Left renal cortex interstitium (tissue), 4 donors: ENCODE results near the gene MEF2D. TPM values are rescaled to one million over a fixed set of nuclear protein-coding genes. Genes with fewer than 3 reads are reported as not detected.

Source experiments
- DNase-seq, 4 donors: peaks; one replicate each; pipeline ENCODE4 v3.0.0-alpha.2; 2013; ENCODE audit warnings: low read depth in 4 of 4, low spot score in 2 of 4, missing footprints in 1 of 4
- polyA plus RNA-seq, 4 donors: library from polyadenylated mRNA; unstranded; fragments of 120-200 nt; gene quantifications; one replicate each; pipeline ENCODE4 v1.2.1, GENCODE V29; 2013; ENCODE audit not compliant: insufficient read length in 4 of 4

MEF2D gene
- polyA plus RNA-seq, 4 donors: 20.8 to 32.8 (median 24.3) TPM

DNA sequence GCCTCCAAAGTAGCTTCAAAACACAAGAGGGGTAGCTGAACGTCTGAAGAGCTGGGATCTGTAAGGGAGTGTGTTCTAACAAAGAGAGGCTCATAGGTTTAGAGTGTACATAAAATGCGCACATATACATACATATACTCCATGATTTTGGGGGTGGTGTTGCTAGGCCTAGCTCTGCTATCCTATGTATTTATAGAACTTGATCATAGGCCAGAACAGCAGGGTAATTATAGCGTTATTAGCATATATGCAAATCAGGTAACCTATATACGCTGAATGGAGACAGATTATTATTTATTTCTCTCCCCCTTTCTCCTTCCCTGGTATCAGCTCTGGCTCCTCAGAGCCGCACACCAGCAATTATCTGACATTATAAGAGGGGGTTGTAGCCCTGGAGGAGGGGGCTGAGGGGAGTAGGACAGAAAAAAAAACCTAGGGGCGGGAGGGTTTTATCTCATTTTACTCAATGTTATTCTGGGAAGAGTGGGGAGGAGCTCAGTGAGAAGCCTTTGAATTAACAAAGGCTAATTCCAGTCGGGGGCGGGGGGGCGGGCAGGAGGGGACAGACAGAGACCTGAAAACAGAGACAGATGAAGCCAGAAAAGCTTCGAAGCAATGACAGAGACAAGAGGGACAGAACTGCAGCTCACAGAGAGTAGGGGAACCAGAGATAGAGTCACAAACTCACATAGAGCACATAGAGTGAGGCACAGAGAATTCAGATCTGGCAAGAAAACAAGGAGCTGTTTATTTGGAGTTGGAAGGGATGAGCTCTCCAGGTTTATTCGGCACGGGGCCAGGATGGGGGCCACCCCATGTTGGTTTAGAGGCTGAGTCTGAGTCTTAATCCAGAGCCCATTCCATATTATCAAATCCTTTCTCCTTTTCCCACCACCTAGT lies 68.6 kb downstream of the MEF2D start:
- no peak for DNase-seq

DNA sequence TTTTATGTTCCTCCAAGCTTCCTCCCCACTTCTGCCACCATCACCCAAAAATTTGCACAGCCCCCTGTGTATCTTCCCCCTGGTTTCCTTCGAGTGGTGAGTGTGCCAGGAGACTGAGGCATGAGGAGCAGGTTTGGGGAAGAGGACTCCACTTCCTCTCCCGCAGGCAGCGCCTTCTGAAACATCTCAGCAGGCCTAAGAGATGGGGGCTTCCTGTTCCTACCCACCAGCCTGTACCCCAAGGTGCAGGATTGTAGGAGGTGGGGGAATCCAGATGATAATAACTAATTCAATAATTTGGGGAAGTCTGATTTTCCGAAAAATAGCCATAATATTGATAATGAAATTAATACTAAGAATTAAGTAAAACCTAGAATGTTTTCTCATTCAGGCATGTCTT lies 69.2 kb downstream of the MEF2D start:
- no peak for DNase-seq

DNA sequence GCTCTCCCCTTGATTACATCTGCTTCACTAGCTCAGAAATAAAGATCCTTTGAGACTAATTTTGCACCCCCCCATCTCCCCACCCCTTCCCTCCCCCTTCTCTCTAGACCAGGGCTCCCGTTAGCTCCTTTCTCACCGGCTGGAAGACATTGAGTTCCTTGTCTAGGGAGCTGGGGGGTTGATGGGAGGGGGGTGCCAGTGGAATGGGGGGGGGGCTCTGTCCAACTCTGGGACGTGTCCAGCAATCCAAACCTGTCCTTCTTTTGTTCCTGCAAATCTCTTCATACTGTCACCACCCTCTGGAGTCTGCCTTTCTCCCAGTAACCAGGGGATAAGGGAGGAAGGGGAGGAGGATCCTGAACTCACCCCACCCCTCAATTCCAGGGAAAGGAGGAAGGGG lies 69.7 kb downstream of the MEF2D start:
- DNase-seq: no peak

DNA sequence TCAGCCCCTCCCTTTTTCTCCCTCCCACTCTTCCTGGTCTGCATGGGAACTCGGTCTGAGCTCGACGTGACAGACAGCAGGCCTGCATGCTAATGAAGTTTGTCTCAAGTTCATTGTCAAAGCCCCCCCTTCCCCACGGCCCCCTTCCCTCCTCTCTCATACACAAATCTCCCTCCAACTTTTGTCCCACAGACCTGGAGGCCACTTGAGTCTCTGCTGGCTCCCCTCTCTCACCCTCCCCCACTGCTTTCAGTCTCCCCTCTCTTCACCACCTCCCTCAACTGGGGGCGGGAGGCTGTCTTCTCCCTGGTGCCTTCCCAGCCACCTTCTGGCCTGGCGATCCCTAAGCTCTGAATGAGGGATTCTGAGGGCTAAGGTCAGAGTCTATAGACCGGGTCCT lies 70.3 kb downstream of the MEF2D start:
- no peak for DNase-seq

DNA sequence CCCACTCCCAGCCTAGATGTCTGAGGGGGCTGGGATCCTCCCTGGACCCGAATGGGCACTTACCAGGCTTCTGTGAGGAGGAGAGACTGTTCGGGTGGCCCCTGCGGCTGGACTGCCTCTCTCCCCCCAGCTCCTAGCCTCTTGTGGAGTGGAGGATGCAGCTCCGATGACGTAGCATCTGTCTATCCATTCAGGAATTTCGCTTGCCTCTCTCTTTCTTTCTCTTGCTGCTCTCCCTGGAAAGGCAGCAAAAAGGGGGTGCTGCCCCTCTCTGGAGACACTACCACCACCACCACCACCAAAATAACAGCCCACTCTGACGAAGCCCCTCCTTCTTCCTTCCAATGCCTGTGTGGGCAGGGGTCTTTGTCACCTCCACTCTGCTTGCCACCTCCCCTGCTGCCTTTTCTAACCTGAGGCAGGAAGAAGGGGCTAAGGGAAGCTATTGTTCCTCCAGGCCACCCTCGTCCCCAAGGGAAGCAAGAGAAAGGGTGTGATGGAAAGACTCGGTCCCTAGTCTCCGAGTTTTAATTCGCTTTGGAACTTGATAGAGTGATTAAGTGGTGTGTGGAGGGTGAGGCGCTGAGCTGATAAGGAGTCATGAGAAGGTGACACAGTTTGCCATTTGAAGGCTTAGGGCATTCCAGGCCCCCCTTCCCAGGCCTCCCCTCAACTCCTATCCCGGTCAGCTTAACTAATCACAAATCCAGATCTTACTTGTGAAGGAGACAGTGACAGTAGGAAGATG lies 71.1 kb downstream of the MEF2D start:
- DNase-seq: no peak

DNA sequence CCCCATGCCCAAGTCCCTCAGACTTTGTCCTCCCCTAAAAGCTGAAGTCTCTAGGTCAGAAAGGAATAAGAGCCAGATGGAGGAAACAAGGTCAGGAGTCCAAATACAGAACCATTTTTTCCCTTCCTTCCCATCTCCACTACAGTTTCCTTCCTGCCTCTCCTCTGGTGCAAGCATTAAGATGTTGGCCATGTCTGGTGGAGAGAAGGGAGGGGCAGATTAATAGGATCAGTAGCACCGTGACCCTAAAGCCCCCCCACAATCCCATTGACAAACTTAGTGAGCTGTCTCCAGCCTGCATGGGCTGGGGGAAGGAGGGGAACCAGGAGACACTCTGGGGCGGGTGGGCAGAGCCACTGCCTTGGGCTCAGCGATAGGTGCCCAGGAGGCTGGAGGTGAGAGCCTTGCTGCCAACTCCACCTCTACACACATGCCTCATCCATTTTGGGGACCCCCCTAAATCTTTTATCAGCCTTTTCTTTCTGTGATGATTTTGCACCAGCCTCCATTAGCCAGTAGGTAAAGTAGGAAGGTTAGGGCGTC lies 71.8 kb downstream of the MEF2D start:
- no peak for DNase-seq

DNA sequence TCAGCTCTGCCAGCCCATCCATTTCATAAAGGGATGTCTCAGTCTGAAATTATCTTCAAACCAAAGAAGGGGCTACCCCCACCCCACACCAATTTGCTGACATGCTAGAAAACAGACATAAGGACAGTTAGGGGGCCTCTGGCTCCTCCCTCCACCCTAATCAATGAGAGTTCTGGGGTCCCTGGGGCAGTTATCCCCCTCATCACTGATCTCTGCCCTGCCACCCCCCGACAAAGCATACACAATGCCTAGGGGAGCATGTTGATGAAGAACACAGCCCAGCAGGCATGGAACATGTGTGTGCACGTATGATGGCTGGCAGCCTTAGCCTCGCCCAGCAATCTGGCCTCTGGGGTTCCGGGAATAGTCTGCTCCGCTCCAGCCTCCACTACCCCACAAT lies 72.6 kb downstream of the MEF2D start:
- no peak for DNase-seq

DNA sequence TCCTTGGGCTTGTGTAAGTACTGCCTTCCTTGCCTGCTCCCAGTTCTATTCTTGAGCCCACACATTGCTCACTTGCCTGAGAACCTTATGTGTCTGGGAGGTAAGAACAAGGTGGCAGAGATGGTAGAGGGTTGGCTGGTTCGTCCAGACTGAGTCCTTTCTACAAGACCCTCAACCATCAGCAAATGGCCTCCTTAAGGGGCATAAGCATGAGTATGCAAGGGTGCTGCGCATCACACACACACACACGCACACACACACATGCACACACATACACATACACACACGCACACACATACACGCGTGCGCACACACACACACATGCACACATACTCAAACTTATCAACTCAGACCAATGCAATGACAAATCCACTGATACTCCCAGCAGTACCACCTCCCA lies 74.6 kb downstream of the MEF2D start:
- DNase-seq: no peak

DNA sequence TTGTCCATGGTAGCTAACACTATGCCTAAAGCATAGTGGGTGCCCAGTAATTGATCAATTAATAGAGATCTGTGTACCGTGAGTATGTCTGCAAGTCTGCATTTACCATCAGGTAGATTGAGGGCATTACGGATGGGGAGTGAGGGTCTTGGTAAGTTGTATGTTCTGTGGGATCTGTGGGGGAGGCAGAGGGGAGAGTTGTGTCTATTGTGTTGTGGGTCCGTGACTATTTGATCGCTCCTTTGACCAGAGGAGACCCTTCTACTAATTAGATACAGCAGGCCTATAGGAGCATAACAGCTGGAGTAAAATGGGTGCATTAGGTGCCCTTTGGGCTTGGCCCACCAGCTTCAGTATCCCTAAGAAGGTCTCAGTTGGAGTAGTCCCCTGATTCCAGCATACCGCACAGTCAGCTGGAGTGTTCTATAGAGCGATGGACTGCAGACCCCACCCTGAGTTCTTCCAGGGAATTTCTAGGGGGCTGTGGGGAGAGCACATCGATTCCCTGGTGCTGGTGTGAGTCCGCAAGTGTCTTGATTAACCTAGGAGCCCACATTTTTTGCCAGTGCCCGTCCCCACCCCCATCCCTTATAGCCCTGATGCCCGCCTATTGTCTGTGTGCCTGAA lies 75.7 kb downstream of the MEF2D start:
- no peak for DNase-seq

DNA sequence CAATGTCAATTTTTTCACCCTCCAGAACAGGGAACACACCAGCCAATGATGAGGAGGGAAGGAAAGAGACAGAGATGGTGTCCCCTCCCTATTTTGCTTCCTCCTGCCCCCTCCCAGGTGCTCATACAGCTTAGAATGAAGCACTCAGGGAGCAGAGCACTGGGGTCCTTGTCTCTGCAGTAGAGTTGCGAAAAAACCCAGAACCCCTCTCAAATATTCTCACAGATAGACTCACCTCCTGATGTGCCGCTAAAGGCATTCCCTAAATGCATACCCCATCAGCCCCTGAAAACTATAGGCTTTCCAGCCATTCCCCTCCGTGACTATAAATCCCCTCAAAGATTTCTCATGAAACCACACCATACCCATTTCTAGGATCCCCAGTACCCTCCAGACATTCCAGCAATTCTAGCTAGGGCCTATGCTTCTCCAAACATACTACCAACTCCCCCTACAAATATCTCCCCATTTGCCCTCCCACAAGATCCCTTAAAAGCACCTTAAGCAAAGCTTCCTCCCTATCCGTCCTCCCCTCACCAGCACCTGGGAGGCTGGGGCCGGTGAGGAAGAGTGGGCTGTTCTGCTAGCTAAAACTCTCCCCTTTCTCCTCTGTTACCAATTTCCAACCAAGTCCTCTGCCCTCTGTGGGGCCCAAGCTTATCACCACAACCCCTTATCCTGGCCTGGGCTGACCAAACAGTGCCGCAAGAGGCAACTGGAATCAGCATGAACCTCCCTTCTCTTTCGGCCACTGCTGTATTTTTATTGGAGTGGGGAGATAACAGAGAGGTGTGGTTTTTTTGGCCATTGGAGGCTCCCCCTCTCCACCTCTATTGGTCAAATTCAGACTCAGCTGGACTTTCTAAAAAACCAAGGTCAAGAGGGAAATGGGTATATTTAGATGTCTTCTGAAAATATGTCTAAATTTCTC lies 76.9 kb downstream of the MEF2D start:
- no peak for DNase-seq

DNA sequence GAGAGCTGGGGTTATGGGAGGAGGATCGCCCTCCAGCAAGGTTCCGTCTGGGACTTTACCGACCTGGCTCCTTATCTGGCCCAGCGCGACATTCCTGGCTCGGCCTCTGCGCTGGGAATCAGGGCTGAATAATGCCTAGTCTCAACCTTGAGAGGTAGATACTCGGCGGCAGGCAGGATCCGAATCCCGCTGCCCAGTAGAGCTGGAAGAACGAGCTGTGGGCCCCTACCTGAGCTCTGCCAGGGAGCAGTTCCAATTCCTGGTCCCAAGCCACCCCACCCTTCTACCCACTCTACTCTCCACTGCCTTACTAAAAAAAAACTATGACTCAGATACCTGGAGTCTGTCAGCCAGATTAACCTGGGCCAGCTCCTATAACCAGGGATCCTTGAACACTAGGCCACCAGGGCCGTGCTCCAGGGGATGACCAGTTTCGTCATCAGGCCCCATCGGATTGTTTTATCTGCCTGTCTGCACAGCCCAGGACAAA lies 77.9 kb downstream of the MEF2D start:
- no peak for DNase-seq

DNA sequence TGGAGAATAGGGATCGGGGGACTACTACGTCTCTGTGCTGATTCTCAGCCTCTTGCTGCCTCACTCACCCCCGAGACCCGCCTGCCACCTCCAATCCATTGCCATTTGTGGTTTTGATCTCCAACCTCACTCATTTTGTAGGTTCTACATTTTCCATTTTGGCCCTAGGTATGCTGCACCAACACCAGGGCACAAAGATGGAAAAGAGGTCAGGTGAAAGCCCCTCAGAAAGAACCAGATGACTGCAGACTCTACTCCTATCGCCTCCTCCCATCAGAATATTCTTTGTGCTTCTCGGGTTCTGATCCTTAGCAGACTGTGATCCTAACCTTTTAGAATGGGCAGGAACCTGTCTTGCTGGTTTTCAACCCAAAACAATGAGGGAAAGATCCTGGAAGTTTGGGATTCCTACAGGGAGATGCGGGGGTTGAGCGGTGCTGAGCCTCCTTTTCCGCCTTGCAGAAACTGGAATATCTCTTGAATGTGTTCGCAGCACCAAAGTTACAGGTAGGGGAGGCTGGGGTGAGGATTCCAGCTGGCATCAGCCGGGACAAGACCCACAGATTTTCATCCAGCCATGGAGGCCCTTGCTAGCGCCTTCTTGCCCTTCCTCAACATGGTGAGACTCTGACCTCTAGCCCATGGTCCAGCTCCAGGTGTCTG lies 78.5 kb downstream of the MEF2D start:
- DNase-seq: no peak

DNA sequence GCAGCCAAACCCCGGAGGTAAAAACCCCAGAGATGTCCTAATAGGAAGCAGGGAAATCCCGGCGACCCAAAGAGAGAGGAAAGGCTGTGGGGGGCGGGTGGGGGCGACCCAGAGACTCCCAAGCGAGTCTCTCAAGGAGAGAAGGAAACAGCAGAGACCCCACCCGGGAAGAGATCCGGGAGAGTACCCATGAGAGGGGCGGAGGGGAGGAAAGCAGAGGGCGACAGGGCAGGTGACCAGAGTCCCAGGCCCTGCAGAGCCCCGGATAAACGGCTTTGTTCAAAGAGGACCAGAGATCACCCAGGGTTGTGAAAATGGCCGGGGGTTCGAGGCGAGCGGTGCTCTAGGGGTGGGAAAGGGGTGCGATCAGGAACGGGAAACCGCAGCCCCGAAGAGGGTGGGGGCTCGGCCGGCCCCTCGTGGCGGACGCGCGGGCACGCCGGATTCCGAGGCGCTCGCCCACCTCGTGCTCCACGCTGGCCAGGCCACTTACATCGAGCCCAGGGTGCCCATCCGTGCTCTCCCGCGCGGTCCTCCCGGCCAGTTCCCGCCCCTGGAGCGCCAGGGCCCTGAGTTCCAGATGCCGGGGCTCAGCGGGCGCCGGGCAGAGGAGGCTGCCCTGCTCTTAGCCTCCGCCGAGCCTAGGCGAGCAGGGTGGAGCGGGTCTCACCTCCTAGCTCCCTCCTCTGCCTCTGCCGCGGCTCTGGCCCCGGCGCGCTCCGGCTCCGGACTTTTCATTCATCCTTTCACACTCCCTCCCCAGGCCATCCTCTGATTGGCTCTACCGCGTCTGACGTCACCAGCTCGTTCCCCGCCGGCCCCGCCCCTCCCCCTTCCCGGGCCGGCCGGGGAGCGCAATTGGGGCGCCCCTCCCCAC lies 79.3 kb downstream of the MEF2D start:
- no peak for DNase-seq

DNA sequence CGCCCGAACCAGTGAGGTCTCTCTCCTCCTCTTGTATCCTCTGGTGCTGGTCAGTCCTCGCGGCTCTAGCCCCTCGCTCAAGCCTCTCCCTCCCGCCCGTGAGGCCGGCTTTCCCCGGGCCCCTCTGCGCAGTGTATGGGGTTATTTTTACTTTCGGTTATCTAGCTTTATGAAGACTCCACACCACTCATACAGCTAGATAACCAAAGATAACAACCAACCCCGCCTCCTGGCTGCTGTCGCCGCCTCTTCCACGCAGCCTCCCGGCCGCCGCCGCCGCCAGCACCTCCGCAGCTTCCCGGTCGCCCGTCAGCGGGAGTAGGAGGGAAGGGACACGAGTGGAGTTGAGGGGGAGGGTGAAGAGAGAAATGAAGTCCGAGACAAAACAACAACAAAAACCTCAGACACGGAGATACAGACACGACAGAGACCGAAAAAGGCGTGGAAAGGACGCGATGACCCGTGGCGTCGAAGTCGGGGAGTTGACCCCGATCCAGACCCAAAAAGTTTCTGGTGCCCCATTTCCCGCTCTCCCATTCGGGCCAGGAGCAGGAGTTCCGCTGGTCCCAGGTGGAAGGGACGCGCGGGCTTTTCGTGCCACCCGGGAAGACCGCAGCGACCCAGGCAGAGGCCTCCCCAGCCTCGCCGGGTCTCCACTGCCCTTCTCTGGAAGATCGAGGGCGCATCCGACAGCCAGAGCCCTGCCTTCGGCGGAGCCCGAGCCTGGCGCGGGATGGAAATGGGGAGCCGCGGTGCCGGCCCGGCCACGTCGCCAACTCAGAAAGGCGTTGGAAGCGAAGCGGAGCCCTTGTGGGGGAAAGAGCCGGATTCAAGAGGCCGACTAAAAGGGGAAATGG lies 80.1 kb downstream of the MEF2D start:
- DNase-seq: no peak

DNA sequence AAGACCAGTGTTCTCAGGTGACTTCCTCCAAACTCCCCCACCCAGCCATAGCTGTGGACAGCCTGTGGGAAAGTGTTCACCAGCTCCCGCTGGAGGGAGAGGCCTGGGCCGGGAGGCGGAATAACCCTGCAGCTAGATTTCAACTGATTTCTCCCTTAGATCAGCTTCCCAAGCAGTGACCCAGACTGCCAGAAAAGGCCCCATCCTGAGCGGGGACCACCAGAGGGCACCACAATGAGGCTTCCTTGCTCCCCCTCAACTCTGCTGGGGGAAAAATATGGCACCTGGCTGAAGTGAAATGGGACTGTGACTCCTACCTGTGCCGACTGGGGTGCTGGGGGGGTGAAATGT lies 80.7 kb downstream of the MEF2D start:
- no peak for DNase-seq

DNA sequence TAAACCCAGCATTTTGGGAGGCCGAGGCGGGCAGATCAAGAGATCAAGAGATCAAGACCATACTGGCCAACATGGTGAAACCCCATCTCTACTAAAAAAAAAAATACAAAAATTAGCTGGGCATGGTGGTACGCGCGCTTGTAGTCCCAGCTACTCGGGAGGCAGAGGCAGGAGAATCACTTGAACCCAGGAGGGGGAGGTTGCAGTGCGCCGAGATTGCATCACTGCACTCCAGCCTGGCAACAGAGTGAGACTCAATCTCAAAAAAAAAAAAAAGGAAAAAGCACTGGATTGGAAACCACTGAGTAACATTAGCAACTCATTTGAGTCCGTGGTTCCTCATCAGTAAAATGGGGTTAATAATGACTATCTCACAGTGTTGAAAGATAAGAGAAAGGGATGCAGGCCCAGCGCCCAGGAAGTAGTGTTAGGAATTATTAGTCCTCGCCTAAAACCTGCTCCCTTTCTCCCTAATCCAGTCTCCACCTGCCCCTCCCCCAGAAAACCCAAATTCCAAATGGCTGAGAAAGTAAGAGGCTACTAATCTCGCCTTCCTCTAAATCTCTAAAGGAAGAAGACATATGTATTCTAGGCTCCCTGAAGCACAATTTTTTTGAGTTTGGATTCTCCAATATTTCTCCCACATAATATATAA lies 82.0 kb downstream of the MEF2D start:
- no peak for DNase-seq

DNA sequence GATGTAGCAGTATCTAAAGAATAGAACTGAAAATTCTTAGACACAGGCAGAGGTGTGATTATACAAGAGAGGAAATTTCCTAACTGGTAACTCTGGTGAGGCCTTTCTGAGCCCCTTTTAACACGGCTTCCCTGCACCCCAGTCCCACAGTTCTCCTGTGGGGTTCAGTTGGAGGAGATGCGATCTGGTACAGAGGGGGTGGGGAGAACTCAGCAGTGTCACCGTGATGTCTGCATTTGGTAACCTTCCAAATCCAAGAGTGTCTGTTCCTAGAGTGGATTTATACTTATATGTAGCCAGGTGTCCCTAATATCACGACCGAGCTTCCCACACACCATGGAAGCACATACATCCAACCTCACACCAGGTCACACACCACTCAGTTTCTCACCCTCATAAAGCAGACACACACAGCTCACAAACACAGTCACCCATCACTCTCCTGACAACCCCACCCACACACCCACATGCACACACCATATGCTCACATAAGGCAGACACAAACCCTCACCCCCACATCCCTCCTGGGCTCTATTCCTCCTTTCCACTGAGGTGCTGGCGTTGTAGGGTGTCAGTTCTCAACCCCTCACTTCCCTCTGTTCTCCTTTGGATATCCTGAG lies 83.1 kb downstream of the MEF2D start:
- no peak for DNase-seq
